Measurements from ENCODE around the gene DCLRE1B. TPM values are rescaled to one million over a fixed set of nuclear protein-coding genes. Genes with fewer than 3 reads are reported as not detected.

Gene DCLRE1B
- total RNA-seq, 4 donors from 2014 or later: 3.2 to 5.0 (median 4.1) TPM

GRCh38 chr1:113858418-113858817 is 46.7 kb upstream of the DCLRE1B start:
- no peaks in the 10 kb centered on the region for H3K27me3 ChIP-seq

GRCh38 chr1:113858982-113859381 is 46.1 kb upstream of the DCLRE1B start:
- Histone ChIP-seq H3K27me3 (no peaks in the 10 kb centered on the region), H3K9me3 (no peaks in the 10 kb centered on the region), H3K4me3 (replicated peaks in 1 of 3) (no peak overlapping the region), H3K4me1 (no peaks in the 10 kb centered on the region), H3K36me3 (no peaks in the 10 kb centered on the region), H3K27ac (no peak overlapping the region)
- TF ChIP-seq POLR2A (IDR thresholded peaks at IDR 0.05): no peak
- no peak for TF ChIP-seq CTCF (IDR thresholded peaks at IDR 0.05)
- DNase-seq: no peak
- WGBS, 2 donors: 79 to 93% methylated on average over 1 of the region's 1 CpG
- intact Hi-C loops (cut with DNase I): no loop called here

More at GRCh38 chr1:113858418-113858817, 46.7 kb upstream of the DCLRE1B start:
- TF ChIP-seq POLR2A (IDR thresholded peaks at IDR 0.05): no peak
- no peak for TF ChIP-seq CTCF (IDR thresholded peaks at IDR 0.05)
- H3K36me3 ChIP-seq: no peaks in the 10 kb centered on the region
- H3K27ac ChIP-seq: no peak overlapping the region
- WGBS, 2 donors: 81 to 84% methylated on average over 3 of the region's 3 CpGs
- no peak for DNase-seq
- H3K4me3 ChIP-seq (replicated peaks in 1 of 3): no peak overlapping the region
- intact Hi-C loops (cut with DNase I): no loop called here
- no peaks in the 10 kb centered on the region for H3K9me3 ChIP-seq
- no peaks in the 10 kb centered on the region for H3K4me1 ChIP-seq

- no peaks in the 10 kb centered on the region for H3K4me1 ChIP-seq
- H3K36me3 ChIP-seq: no peaks in the 10 kb centered on the region
- intact Hi-C loops (cut with DNase I): no loop called here
- WGBS, 2 donors: 78 to 79% methylated on average over 3 of the region's 3 CpGs
- no peak overlapping the region for H3K4me3 ChIP-seq (replicated peaks in 1 of 3)
- H3K27ac ChIP-seq: no peak overlapping the region
- H3K9me3 ChIP-seq: no peaks in the 10 kb centered on the region
- H3K27me3 ChIP-seq: no peaks in the 10 kb centered on the region
- no peak for DNase-seq
- TF ChIP-seq CTCF (IDR thresholded peaks at IDR 0.05) (no peak), POLR2A (IDR thresholded peaks at IDR 0.05) (no peak)
Observed at GRCh38 chr1:113859478-113860175, 45.5 kb upstream of the DCLRE1B start.

- TF ChIP-seq POLR2A (IDR thresholded peaks at IDR 0.05) (no peak), CTCF (IDR thresholded peaks at IDR 0.05) (no peak)
- no peaks in the 10 kb centered on the region for H3K36me3 ChIP-seq
- no peaks in the 10 kb centered on the region for H3K9me3 ChIP-seq
- no peaks in the 10 kb centered on the region for H3K27me3 ChIP-seq
- intact Hi-C loops (cut with DNase I): no loop called here
- no peaks in the 10 kb centered on the region for H3K4me1 ChIP-seq
- H3K27ac ChIP-seq: no peak overlapping the region
- WGBS, 2 donors: 73 to 77% methylated on average over 3 of the region's 3 CpGs
- H3K4me3 ChIP-seq (replicated peaks in 1 of 3): no peak overlapping the region
- no peak for DNase-seq
Observed at GRCh38 chr1:113860891-113861290, 44.2 kb upstream of the DCLRE1B start.

GRCh38 chr1:113861641-113862040 is 43.5 kb upstream of the DCLRE1B start:
- H3K9me3 ChIP-seq: no peaks in the 10 kb centered on the region
- no peak overlapping the region for H3K4me3 ChIP-seq (replicated peaks in 1 of 3)
- DNase-seq: no peak
- TF ChIP-seq POLR2A (IDR thresholded peaks at IDR 0.05): no peak
- TF ChIP-seq CTCF (IDR thresholded peaks at IDR 0.05): no peak
- H3K4me1 ChIP-seq: no peaks in the 10 kb centered on the region
- intact Hi-C loops (cut with DNase I): no loop called here
- H3K27ac ChIP-seq: no peak overlapping the region
- H3K36me3 ChIP-seq: no peaks in the 10 kb centered on the region
- WGBS, 2 donors: 90 to 91% methylated on average over 5 of the region's 5 CpGs
- no peaks in the 10 kb centered on the region for H3K27me3 ChIP-seq
